OCI-LY7 (cell line): ENCODE results near the gene ITGB2. TPM values are rescaled to one million over a fixed set of nuclear protein-coding genes. Genes with fewer than 3 reads are reported as not detected.

ENCODE experiments used
- BruUV-seq: library from RNA; stranded (reverse); fragments of 400-500 nt; replicated peaks from 2 replicates; lab custom pipeline; 2021; lab: Mats Ljungman, UMichigan
- CTCF ChIA-PET: fragments of 300-600 bp; sonication (Branson Sonifier 250); formaldehyde crosslinking; loops from one replicate; lab custom pipeline; 2022; ENCODE audit warnings: antibody characterized with exemption; ENCODE audit not compliant: unreplicated experiment; lab: Charles Lee
- POLR2A ChIA-PET: fragments of 300-600 bp; sonication (Branson Sonifier 250); formaldehyde crosslinking; loops from one replicate; lab custom pipeline; 2022; ENCODE audit warnings: antibody characterized with exemption; lab: Charles Lee
- DNase-seq: peaks from one replicate; pipeline ENCODE4 v3.0.0-alpha.2; 2015; ENCODE audit warnings: low spot score
- H2AFZ ChIP-seq: fragments of 200-600 bp; sonication (generic), shearing (Covaris generic); 2 replicates; pipeline ENCODE4 v1.6.1; 2014; ENCODE audit warnings: mild to moderate bottlenecking, antibody characterized with exemption, low read length, moderate library complexity
- H3K27ac ChIP-seq: fragments of 200-600 bp; sonication (generic); 2 replicates; pipeline ENCODE4 v1.5.1; 2014; ENCODE audit warnings: mixed run types, low read depth, mild to moderate bottlenecking, moderate library complexity, low read length, inconsistent platforms; ENCODE audit not compliant: poor library complexity, severe bottlenecking
- H3K36me3 ChIP-seq: fragments of 200-600 bp; sonication (generic); 2 replicates; pipeline ENCODE4 v1.6.1; 2014; ENCODE audit warnings: mild to moderate bottlenecking, antibody characterized with exemption, low read length, moderate library complexity, mixed read lengths; ENCODE audit not compliant: insufficient read depth
- H3K4me1 ChIP-seq: fragments of 200-600 bp; sonication (generic); 2 replicates; pipeline ENCODE4 v1.5.1; 2014; ENCODE audit warnings: mild to moderate bottlenecking, low read length; ENCODE audit not compliant: insufficient read depth, poor library complexity, severe bottlenecking
- H3K4me2 ChIP-seq: fragments of 200-600 bp; sonication (generic); 2 replicates; pipeline ENCODE4 v1.6.1; 2014; ENCODE audit warnings: mild to moderate bottlenecking, low read length
- H3K4me3 ChIP-seq: fragments of 200-600 bp; sonication (generic); 2 replicates; pipeline ENCODE4 v1.5.1; 2014; ENCODE audit warnings: mild to moderate bottlenecking, low read depth, low read length; ENCODE audit not compliant: poor library complexity, severe bottlenecking
- H3K79me2 ChIP-seq: fragments of 200-600 bp; sonication (generic); 2 replicates; pipeline ENCODE4 v1.6.1; 2016; ENCODE audit warnings: low read depth, mild to moderate bottlenecking, low read length, moderate library complexity, mixed read lengths; ENCODE audit not compliant: insufficient read depth
- H3K9me2 ChIP-seq: fragments of 200-600 bp; sonication (generic); 2 replicates; pipeline ENCODE4 v1.6.1; 2016; ENCODE audit warnings: mild to moderate bottlenecking, low read length, mixed read lengths; ENCODE audit not compliant: insufficient read depth
- H3K9me3 ChIP-seq: fragments of 200-600 bp; sonication (generic); 2 replicates; pipeline ENCODE4 v1.6.1; 2014; ENCODE audit warnings: mild to moderate bottlenecking, mixed run types, low read length, mixed read lengths
- H4K20me1 ChIP-seq: fragments of 200-600 bp; sonication (generic); 2 replicates; pipeline ENCODE4 v1.6.1; 2014; ENCODE audit warnings: mild to moderate bottlenecking, antibody characterized with exemption, low read length, moderate library complexity, mixed read lengths; ENCODE audit not compliant: insufficient read depth
- CTCF ChIP-seq: fragments of 200-600 bp; sonication (generic); conservative IDR thresholded peaks from 2 replicates; pipeline ENCODE4 v1.5.1; 2014; ENCODE audit warnings: mild to moderate bottlenecking, antibody characterized with exemption, low read length, moderate library complexity, mixed read lengths
- EZH2phosphoT487 ChIP-seq: fragments of 200-600 bp; sonication (generic); IDR thresholded peaks from 2 replicates; pipeline ENCODE4 v1.6.1; 2018; ENCODE audit warnings: low read depth, borderline replicate concordance, mild to moderate bottlenecking, mixed run types, antibody characterized with exemption, low read length, moderate library complexity, mixed read lengths
- intact Hi-C: fragments of 100-400 bp; cut with micrococcal nuclease; formaldehyde crosslinking; loops from one replicate; pipeline ENCODE4 v1.10.0; 2022; ENCODE audit not compliant: unreplicated experiment
- total RNA-seq, 2 experiments: library from RNA; depleted of rRNA in 1 of 2; stranded (reverse); fragments of >200 nt in 1 of 2; shearing (Covaris generic) in 1 of 2; gene quantifications; 2 replicates each; pipeline ENCODE4 v1.2.3, GENCODE V29; 2014 to 2022

Gene ITGB2
- total RNA-seq, 2 experiments from 2014 or later, result 11.6 to 78.9 TPM

GRCh38 chr21:44845418-44846223 lies 75.1 kb downstream of the ITGB2 start:
- Histone ChIP-seq H4K20me1 (no peaks in the 10 kb centered on the region), H3K36me3 (peaks cover 9% of the 10 kb centered on the region), H3K4me1 (no peaks in the 10 kb centered on the region), H3K9me2 (no peaks in the 10 kb centered on the region), H3K9me3 (no peaks in the 10 kb centered on the region), H3K4me2 (peak overlapping the region; percentile 23; the same call in 1 of the 2 replicates), H2AFZ (no peak overlapping the region), H3K79me2 (no peaks in the 10 kb centered on the region), H3K27ac (no peak overlapping the region), H3K4me3 (no peak overlapping the region)
- DNase-seq, result peak; percentile 21
- ChIA-PET CTCF (no interaction called here), POLR2A (no interaction called here)
- TF ChIP-seq CTCF, result peak; percentile 48; the same call in 1 of the 2 replicates
- TF ChIP-seq EZH2phosphoT487, result no peak
- no TSS peak for BruUV-seq
- intact Hi-C loops, result no loop called here

DNA sequence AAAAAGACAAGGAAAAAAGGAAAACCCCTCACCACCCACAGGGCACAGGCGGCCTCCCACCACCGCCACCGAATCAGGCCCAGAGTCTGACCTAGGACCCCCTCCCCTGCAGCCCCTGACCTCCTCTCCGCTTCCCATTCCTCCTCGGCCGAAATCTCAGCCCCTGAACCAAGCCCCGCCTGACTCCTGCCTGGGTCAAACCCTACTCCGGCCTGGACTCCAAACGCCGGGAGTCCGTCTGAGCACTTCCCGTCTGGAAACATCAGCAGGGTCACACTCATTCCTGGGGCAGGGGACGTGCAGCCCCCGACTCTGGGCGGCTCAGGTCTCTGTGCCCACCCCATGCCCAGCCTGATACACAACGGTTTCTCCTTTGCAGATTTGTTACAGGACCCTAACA lies 76.4 kb downstream of the ITGB2 start:
- TF ChIP-seq EZH2phosphoT487 (no peak), CTCF (no peak)
- BruUV-seq, result no TSS peak
- Histone ChIP-seq H4K20me1 (no peaks in the 10 kb centered on the region), H3K27ac (no peak overlapping the region), H3K36me3 (peaks cover 3% of the 10 kb centered on the region), H3K4me3 (no peak overlapping the region), H3K79me2 (no peaks in the 10 kb centered on the region), H3K4me1 (no peaks in the 10 kb centered on the region), H2AFZ (no peak overlapping the region), H3K9me2 (no peaks in the 10 kb centered on the region), H3K4me2 (no peak overlapping the region), H3K9me3 (no peaks in the 10 kb centered on the region)
- ChIA-PET CTCF (no interaction called here), POLR2A (no interaction called here)
- DNase-seq, result no peak
- intact Hi-C loops, result no loop called here

DNA sequence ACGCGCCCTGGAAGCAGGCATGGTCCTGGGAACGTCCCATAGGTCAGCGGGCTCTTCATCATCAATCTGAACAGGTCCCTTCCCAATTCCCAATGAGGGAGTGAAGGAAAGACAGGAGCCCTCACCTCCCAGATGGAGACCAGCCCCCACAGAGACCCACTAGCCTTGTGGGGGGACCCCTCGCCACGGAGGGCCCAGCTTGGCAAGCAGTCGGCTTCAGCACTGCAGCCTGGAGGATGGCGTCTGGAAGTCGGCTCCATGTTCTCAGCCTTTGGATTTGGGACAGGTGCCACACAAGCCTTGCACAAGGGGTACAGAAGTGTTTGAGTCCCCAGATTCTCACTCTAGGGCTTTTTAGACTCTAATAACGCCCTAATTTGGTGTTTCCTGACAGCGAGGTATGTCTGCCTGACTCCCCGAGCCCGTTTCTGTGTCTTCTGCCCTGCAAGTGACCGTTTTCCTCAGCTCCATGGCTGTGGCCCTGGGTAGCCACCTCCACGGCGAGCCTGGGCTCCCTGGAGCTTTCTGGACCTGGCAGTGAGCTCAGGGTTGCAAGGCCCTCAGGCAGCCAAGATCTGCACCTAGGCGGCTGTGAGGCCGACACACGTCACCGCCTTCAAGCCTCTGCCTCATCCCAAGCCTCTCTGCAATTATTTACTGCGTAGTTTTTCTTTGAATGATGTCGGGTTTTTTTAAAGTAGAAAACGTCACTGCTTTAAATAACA lies 77.8 kb downstream of the ITGB2 start:
- BruUV-seq, result no TSS peak
- H2AFZ ChIP-seq, result no peak overlapping the region
- H3K4me2 ChIP-seq, result no peak overlapping the region
- H3K9me2 ChIP-seq, result no peaks in the 10 kb centered on the region
- no peaks in the 10 kb centered on the region for H4K20me1 ChIP-seq
- H3K4me1 ChIP-seq, result no peaks in the 10 kb centered on the region
- no peak for DNase-seq
- ChIA-PET CTCF (no interaction called here), POLR2A (no interaction called here)
- no peak overlapping the region for H3K4me3 ChIP-seq
- H3K9me3 ChIP-seq, result no peaks in the 10 kb centered on the region
- TF ChIP-seq CTCF (no peak), EZH2phosphoT487 (no peak)
- H3K27ac ChIP-seq, result no peak overlapping the region
- intact Hi-C loops, result no loop called here
- H3K36me3 ChIP-seq, result no peaks in the 10 kb centered on the region
- no peaks in the 10 kb centered on the region for H3K79me2 ChIP-seq
